ENCODE data around the gene MYEF2. TPM values are rescaled to one million over a fixed set of nuclear protein-coding genes. Genes with fewer than 3 reads are reported as not detected.

The MYEF2 gene
- 100 to 1,000 TPM in 3 of 4 donors, 10 to 100 TPM in 1; 43.1 to 116 (median 104) TPM for polyA plus RNA-seq (ENCODE audit: insufficient read length in 4 of 4)

- DNase-seq (ENCODE audit: low read depth in 4 of 4, low spot score in 3 of 4), result peak; percentile 50 to 77 (median 69)
These were observed at the start of gene MYEF2 for GRCh38 chr15:48177766-48178647. MYEF2 (minus strand) TSS chr15:48178295; CDS start chr15:48178237, 58 bp downstream.

GRCh38 chr15:48225771-48226170 is 47.7 kb upstream of the MYEF2 start:
- DNase-seq (ENCODE audit: low read depth in 4 of 4, low spot score in 3 of 4), result no peak

GRCh38 chr15:48222627-48223026 is 44.5 kb upstream of the MYEF2 start:
- DNase-seq (ENCODE audit: low read depth in 4 of 4, low spot score in 3 of 4), result no peak

- no peak for DNase-seq (ENCODE audit: low read depth in 4 of 4, low spot score in 3 of 4)
These were observed 43.8 kb upstream of the MYEF2 start for GRCh38 chr15:48221885-48222284.

GRCh38 chr15:48221261-48221660 is 43.2 kb upstream of the MYEF2 start:
- DNase-seq (ENCODE audit: low read depth in 4 of 4, low spot score in 3 of 4), result no peak

GRCh38 chr15:48205981-48206380 is 27.9 kb upstream of the MYEF2 start, which contains the start of gene SLC12A1:
SLC12A1 (plus strand) TSS chr15:48206302; CDS start chr15:48207720, 1,418 bp downstream.
- DNase-seq (ENCODE audit: low read depth in 4 of 4, low spot score in 3 of 4), result no peak

- DNase-seq (ENCODE audit: low read depth in 4 of 4, low spot score in 3 of 4), result no peak
These were observed 24.0 kb upstream of the MYEF2 start for GRCh38 chr15:48202068-48202467.

GRCh38 chr15:48191574-48192225 is 13.6 kb upstream of the MYEF2 start, which contains the start of gene CTXN2:
CTXN2 (plus strand) TSS chr15:48191665; CDS start chr15:48201301, 9,636 bp downstream.
- DNase-seq (ENCODE audit: low read depth in 4 of 4, low spot score in 3 of 4), result no peak

GRCh38 chr15:48190932-48191573 is 13.0 kb upstream of the MYEF2 start:
- peak; percentile 69 to 90 (median 78) for DNase-seq (ENCODE audit: low read depth in 4 of 4, low spot score in 3 of 4)

GRCh38 chr15:48186271-48186670 is 8.2 kb upstream of the MYEF2 start:
- no peak for DNase-seq (ENCODE audit: low read depth in 4 of 4, low spot score in 3 of 4)

- no peak for DNase-seq (ENCODE audit: low read depth in 4 of 4, low spot score in 3 of 4)
These were observed 7.4 kb upstream of the MYEF2 start for GRCh38 chr15:48185529-48185928.

- DNase-seq (ENCODE audit: low read depth in 4 of 4, low spot score in 3 of 4), result no peak
These were observed 4.7 kb upstream of the MYEF2 start for GRCh38 chr15:48182749-48183148.

GRCh38 chr15:48178648-48178931 is 495 bp upstream of the MYEF2 start:
- DNase-seq (ENCODE audit: low read depth in 4 of 4, low spot score in 3 of 4), result no peak

- peak; percentile 14 to 62 (median 48) for DNase-seq (ENCODE audit: low read depth in 4 of 4, low spot score in 3 of 4)
These were observed 721 bp downstream of the MYEF2 start for GRCh38 chr15:48177383-48177765.

- DNase-seq (ENCODE audit: low read depth in 4 of 4, low spot score in 3 of 4), result no peak
These were observed 1.1 kb downstream of the MYEF2 start for GRCh38 chr15:48176957-48177356.

- DNase-seq (ENCODE audit: low read depth in 4 of 4, low spot score in 3 of 4), result no peak
These were observed 2.0 kb downstream of the MYEF2 start for GRCh38 chr15:48176112-48176511.

- DNase-seq (ENCODE audit: low read depth in 4 of 4, low spot score in 3 of 4), result no peak
These were observed 3.0 kb downstream of the MYEF2 start for GRCh38 chr15:48175126-48175525.

- no peak for DNase-seq (ENCODE audit: low read depth in 4 of 4, low spot score in 3 of 4)
These were observed 7.1 kb downstream of the MYEF2 start for GRCh38 chr15:48170981-48171380.

- no peak for DNase-seq (ENCODE audit: low read depth in 4 of 4, low spot score in 3 of 4)
These were observed 9.5 kb downstream of the MYEF2 start for GRCh38 chr15:48168616-48169015.

- DNase-seq (ENCODE audit: low read depth in 4 of 4, low spot score in 3 of 4), result no peak
These were observed 24.6 kb downstream of the MYEF2 start for GRCh38 chr15:48153526-48153925.

- no peak for DNase-seq (ENCODE audit: low read depth in 4 of 4, low spot score in 3 of 4)
These were observed 28.2 kb downstream of the MYEF2 start for GRCh38 chr15:48149858-48150257.

Measured in left renal pelvis (tissue), 4 donors.